Left cardiac atrium (tissue), 4 donors: ENCODE data around the gene TLE5. TPM values are rescaled to one million over a fixed set of nuclear protein-coding genes. Genes with fewer than 3 reads are reported as not detected.

Experiments used
- ATAC-seq, 2 donors: fragments of 200-7000 bp; cut with Tn5 transposase; one replicate each; pipeline ENCODE4 v1.9.1; 2020; ENCODE audit warnings: mild to moderate bottlenecking in 2 of 2, moderate library complexity in 2 of 2
- DNase-seq: peaks from one replicate; pipeline ENCODE4 v3.0.0-alpha.2; 2020
- intact Hi-C, 2 donors: fragments of 100-400 bp; cut with DNase I; formaldehyde crosslinking; loops; one replicate each; pipeline versions ENCODE4 v1.14.1 to v1.15.1; 2022 to 2023
- total RNA-seq, 2 donors: library from RNA; stranded (reverse); fragmentation: NEBNext Ultra II Directional; extraction: Animal tissue kit (Norgen Biotek cat#: 25700); gene quantifications; one replicate each; pipeline ENCODE4 v1.2.1, GENCODE V29; 2021
- donor health status: DM: no; HTN: yes; CAD: no.
- donor health status: DM: no; HTN: yes; CAD: no; lungs with severe emphysema.
- donor health status: DM: yes; HTN: yes; CAD: no.
- donor health status: Dilated cardiomyopathy.

The TLE5 gene
- total RNA-seq, 2 donors from 2014 or later, result 698 to 715 TPM

- DNase-seq (peak; percentile 99), ATAC-seq (peak; percentile 95 to 97)
- intact Hi-C loops, result loop anchor here in 1 of 2 donors (10.0 kb wide), 1 partner anchor 51 kb away; no protein-coding TSS in a partner anchor
These were observed 26.7 kb downstream of the TLE5 start for GRCh38 chr19:3035542-3036118.

GRCh38 chr19:3034656-3035541 lies 27.4 kb downstream of the TLE5 start:
- ATAC-seq, result peak; percentile 1 to 2
- DNase-seq, result no peak
- intact Hi-C loops, result loop anchor here (5.0 to 10.0 kb wide), 2 partner anchors 50 to 58 kb away; partner anchors contain the start of gene TLE6 (in 1 of the 2)

GRCh38 chr19:3034406-3034655 lies 28.0 kb downstream of the TLE5 start:
- DNase-seq (no peak), ATAC-seq (no peak)
- intact Hi-C loops, result loop anchor here (5.0 to 10.0 kb wide), 2 partner anchors 50 to 57 kb away; partner anchors contain the start of gene TLE6 (in 1 of the 2)

- ATAC-seq (no peak), DNase-seq (no peak)
These were observed 28.5 kb downstream of the TLE5 start for GRCh38 chr19:3033595-3034405.

GRCh38 chr19:3031607-3031867 lies 30.8 kb downstream of the TLE5 start:
- DNase-seq (no peak), ATAC-seq (no peak)
- intact Hi-C loops, result loop anchor here (5.0 to 10.0 kb wide), 2 partner anchors 47 to 54 kb away; partner anchors contain the start of gene TLE6 (in 1 of the 2)

More at GRCh38 chr19:3033595-3034405, 28.5 kb downstream of the TLE5 start:
- intact Hi-C loops, result loop anchor here (5.0 to 10.0 kb wide), 2 partner anchors 49 to 56 kb away; partner anchors contain the start of gene TLE6 (in 1 of the 2)

- intact Hi-C loops, result no loop called here
- DNase-seq (no peak), ATAC-seq (peak; percentile 28 to 64)
These were observed 33.0 kb downstream of the TLE5 start, which contains the start of gene TLE2 for GRCh38 chr19:3029065-3029923. TLE2 (minus strand) TSS chr19:3029280; CDS start chr19:3028904, 376 bp downstream.

GRCh38 chr19:3028305-3029064 lies 33.8 kb downstream of the TLE5 start:
- intact Hi-C loops, result no loop called here
- peak; percentile 12 to 14 for ATAC-seq
- DNase-seq, result no peak

- intact Hi-C loops, result no loop called here
- ATAC-seq, result peak in 1 of 2 donors; percentile 8
- no peak for DNase-seq
These were observed 34.4 kb downstream of the TLE5 start for GRCh38 chr19:3027981-3028304.

- intact Hi-C loops, result no loop called here
- DNase-seq, result no peak
- no peak for ATAC-seq
These were observed 35.0 kb downstream of the TLE5 start for GRCh38 chr19:3027292-3027691.

- intact Hi-C loops, result no loop called here
- no peak for DNase-seq
- no peak for ATAC-seq
These were observed 35.5 kb downstream of the TLE5 start for GRCh38 chr19:3026768-3027167.

GRCh38 chr19:3025549-3025886 lies 36.8 kb downstream of the TLE5 start:
- DNase-seq, result no peak
- ATAC-seq, result no peak
- intact Hi-C loops, result no loop called here

- ATAC-seq (no peak), DNase-seq (no peak)
- intact Hi-C loops, result no loop called here
These were observed 37.3 kb downstream of the TLE5 start for GRCh38 chr19:3024870-3025548.

GRCh38 chr19:3024509-3024869 lies 37.8 kb downstream of the TLE5 start:
- no peak for ATAC-seq
- intact Hi-C loops, result no loop called here
- no peak for DNase-seq

GRCh38 chr19:3020321-3020960 lies 41.9 kb downstream of the TLE5 start:
- no peak for DNase-seq
- no peak for ATAC-seq
- intact Hi-C loops, result no loop called here

GRCh38 chr19:3019211-3019854 lies 43.0 kb downstream of the TLE5 start:
- ATAC-seq, result no peak
- intact Hi-C loops, result no loop called here
- DNase-seq, result no peak

GRCh38 chr19:3017923-3018322 lies 44.4 kb downstream of the TLE5 start:
- no peak for DNase-seq
- ATAC-seq, result no peak
- intact Hi-C loops, result no loop called here
